A673 (cell line): ENCODE data around the gene CLDN8. TPM values are rescaled to one million over a fixed set of nuclear protein-coding genes. Genes with fewer than 3 reads are reported as not detected.
A peak's percentile ranks its signal among the peaks of the same experiment; 100 is the strongest.

Experiments used
- Bru-seq: library from RNA; stranded (reverse); fragments of 400-500 nt; gene quantifications from one replicate; lab custom pipeline; 2021; lab: Mats Ljungman, UMichigan
- BruChase-seq, 2 experiments: library from RNA; stranded (reverse); fragments of 400-500 nt; gene quantifications; one replicate each; lab custom pipeline; 2021; lab: Mats Ljungman, UMichigan
- BruUV-seq: library from RNA; stranded (reverse); fragments of 400-500 nt; replicated peaks from 2 replicates; lab custom pipeline; 2021; lab: Mats Ljungman, UMichigan
- CTCF ChIA-PET: fragments of 300-600 bp; sonication (Branson Sonifier 250); formaldehyde crosslinking; loops from one replicate; lab custom pipeline; 2022; ENCODE audit warnings: antibody characterized with exemption; lab: Charles Lee
- POLR2A ChIA-PET: fragments of 300-600 bp; sonication (Branson Sonifier 250); formaldehyde crosslinking; loops from one replicate; lab custom pipeline; 2022; ENCODE audit warnings: antibody characterized with exemption; ENCODE audit not compliant: low non-redundant PET; lab: Charles Lee
- DNase-seq: peaks from one replicate; pipeline ENCODE4 v3.0.0-alpha.2; 2015; ENCODE audit warnings: low spot score
- H3K27ac ChIP-seq: fragments of 200-600 bp; sonication (generic); 2 replicates; pipeline ENCODE4 v1.5.1; 2016; ENCODE audit warnings: mixed run types, low read depth, mild to moderate bottlenecking, mixed read lengths, antibody characterized with exemption, low read length; ENCODE audit not compliant: poor library complexity, severe bottlenecking
- H3K27me3 ChIP-seq: fragments of 200-600 bp; sonication (generic); replicated peaks from 2 replicates; pipeline ENCODE4 v1.6.1; 2017; ENCODE audit warnings: mixed run types, low read depth, mild to moderate bottlenecking, mixed read lengths, antibody characterized with exemption, low read length; ENCODE audit not compliant: insufficient read depth, poor library complexity
- H3K36me3 ChIP-seq: fragments of 200-600 bp; sonication (generic); 2 replicates; pipeline ENCODE4 v1.6.1; 2016; ENCODE audit warnings: mixed run types, mild to moderate bottlenecking, mixed read lengths, antibody characterized with exemption, low read length; ENCODE audit not compliant: insufficient read depth, poor library complexity, severe bottlenecking
- H3K4me1 ChIP-seq: fragments of 200-600 bp; sonication (generic); 2 replicates; pipeline ENCODE4 v1.6.1; 2017; ENCODE audit warnings: mixed run types, mild to moderate bottlenecking, mixed read lengths, antibody characterized with exemption, low read length; ENCODE audit not compliant: insufficient read depth, poor library complexity, severe bottlenecking
- H3K4me3 ChIP-seq: fragments of 200-600 bp; sonication (generic); 2 replicates; pipeline ENCODE4 v1.5.1; 2016; ENCODE audit warnings: low read depth, mixed run types, mild to moderate bottlenecking, mixed read lengths, low read length; ENCODE audit not compliant: poor library complexity, severe bottlenecking
- H3K9me3 ChIP-seq: fragments of 200-600 bp; sonication (generic); 2 replicates; pipeline ENCODE4 v1.6.1; 2016; ENCODE audit warnings: mixed run types, low read depth, mild to moderate bottlenecking, mixed read lengths, antibody characterized with exemption, low read length; ENCODE audit not compliant: poor library complexity, severe bottlenecking
- EZH2 ChIP-seq: fragments of 200-600 bp; sonication (generic); IDR thresholded peaks from 2 replicates; pipeline ENCODE4 v1.6.1; 2017; ENCODE audit warnings: borderline replicate concordance, low read depth, mild to moderate bottlenecking, mixed read lengths, antibody characterized with exemption, low read length; ENCODE audit not compliant: poor library complexity, severe bottlenecking
- intact Hi-C: fragments of 100-400 bp; cut with micrococcal nuclease; formaldehyde crosslinking; loops from one replicate; pipeline ENCODE4 v1.10.0; 2022; ENCODE audit not compliant: unreplicated experiment
- long read RNA-seq: library from polyadenylated mRNA; stranded (forward); transcript quantifications from one replicate; pipeline ENCODE4 v2.0.0, GENCODE V29; 2022
- total RNA-seq: library from RNA; stranded (reverse); gene quantifications from 2 replicates; pipeline ENCODE4 v1.2.3, GENCODE V29; 2021
- TF ChIP-seq, protein P1 (sequence below): fragments of 300-800, 200-600 bp; sonication (generic); conservative IDR thresholded peaks from 2 replicates; pipeline ENCODE4 v1.5.1; 2017; ENCODE audit warnings: low read depth, mild to moderate bottlenecking, antibody characterized with exemption, low read length, moderate library complexity, mixed read lengths

CLDN8 gene
- total RNA-seq (not detected in 2 replicates), Bru-seq, nascent RNA (not detected), BruChase-seq, experiment 1, labeled RNA remaining after a 2-hour chase (not detected), BruChase-seq, experiment 2, labeled RNA remaining after a 6-hour chase (not detected)
- long read RNA-seq: 0 reads

DNA sequence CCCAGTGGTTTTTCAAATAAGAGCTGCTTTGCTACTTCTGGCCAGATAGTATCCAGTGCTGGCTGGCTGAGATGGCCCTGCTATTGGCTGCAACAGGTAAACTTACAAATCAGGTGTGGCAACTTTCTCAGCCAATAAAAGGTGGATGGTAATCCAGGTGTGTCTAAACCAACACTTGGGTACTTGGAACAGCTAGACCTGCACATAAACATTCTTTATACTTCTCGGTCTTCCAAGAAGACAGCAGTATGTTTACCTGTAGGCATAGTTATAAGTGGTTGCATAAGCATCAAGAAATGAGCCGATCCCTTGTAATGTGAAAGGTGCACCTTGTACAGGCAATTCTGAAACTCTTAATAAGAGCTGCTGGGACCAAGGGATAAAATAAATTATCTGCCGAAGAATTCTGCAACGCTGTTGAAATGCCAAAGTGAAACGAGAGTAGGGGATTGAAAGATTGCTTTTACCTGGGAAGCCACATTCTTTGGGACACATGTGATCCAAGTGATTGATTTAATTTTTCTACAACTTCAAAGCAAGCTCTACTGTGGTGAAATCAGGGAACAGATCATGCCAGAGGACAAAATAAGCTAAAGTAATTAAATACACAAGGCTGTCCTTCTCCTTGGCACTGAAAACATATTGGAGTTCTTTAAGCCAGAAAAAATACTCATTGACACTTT lies at the start of gene CLDN8:
Gene CLDN8, minus strand, starts transcription at position 57 of the 683 bp plus-strand sequence. CDS start 172 bp downstream, outside the sequence.
- no peaks in the 10 kb centered on the region for H3K9me3 ChIP-seq

DNA sequence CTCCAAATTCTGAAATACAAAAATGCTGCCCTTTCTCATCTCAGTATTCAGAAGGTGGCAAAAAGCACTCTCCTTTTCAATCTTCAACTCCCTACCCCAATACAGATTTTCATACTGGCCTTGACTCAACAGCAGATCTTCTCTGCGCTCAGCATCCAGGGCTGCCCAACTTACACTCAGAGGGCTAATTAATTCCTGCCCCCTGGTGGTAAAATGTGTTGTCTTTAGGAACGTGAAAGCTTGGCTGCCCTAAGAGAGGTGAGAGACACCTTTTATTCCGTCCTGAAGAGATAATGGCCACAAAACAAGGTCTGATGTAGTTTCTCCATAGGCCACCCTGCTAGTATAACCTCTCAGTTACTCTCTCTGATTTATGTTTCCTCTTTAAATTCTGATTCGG lies 41.9 kb upstream of the CLDN8 start:
- no peak overlapping the region for H3K27ac ChIP-seq
- H3K4me1 ChIP-seq: no peaks in the 10 kb centered on the region
- peak; percentile 27 for DNase-seq
- H3K27me3 ChIP-seq: no peaks in the 10 kb centered on the region
- no peak overlapping the region for H3K4me3 ChIP-seq
- POLR2A ChIA-PET: interaction anchor here (0.6 kb wide), 1 partner anchor 37 kb away, joined by 4 read pairs; no protein-coding TSS in a partner anchor
- BruUV-seq: no TSS peak
- CTCF ChIA-PET: no interaction called here
- intact Hi-C loops: no loop called here
- H3K9me3 ChIP-seq: no peaks in the 10 kb centered on the region
- TF ChIP-seq, protein P1, sequence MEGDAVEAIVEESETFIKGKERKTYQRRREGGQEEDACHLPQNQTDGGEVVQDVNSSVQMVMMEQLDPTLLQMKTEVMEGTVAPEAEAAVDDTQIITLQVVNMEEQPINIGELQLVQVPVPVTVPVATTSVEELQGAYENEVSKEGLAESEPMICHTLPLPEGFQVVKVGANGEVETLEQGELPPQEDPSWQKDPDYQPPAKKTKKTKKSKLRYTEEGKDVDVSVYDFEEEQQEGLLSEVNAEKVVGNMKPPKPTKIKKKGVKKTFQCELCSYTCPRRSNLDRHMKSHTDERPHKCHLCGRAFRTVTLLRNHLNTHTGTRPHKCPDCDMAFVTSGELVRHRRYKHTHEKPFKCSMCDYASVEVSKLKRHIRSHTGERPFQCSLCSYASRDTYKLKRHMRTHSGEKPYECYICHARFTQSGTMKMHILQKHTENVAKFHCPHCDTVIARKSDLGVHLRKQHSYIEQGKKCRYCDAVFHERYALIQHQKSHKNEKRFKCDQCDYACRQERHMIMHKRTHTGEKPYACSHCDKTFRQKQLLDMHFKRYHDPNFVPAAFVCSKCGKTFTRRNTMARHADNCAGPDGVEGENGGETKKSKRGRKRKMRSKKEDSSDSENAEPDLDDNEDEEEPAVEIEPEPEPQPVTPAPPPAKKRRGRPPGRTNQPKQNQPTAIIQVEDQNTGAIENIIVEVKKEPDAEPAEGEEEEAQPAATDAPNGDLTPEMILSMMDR: peak; percentile 36
- TF ChIP-seq EZH2: no peak
- H3K36me3 ChIP-seq: no peaks in the 10 kb centered on the region

More for the DNA sequence above, at the start of gene CLDN8:
- ChIA-PET POLR2A (no interaction called here), CTCF (no interaction called here)
- Histone ChIP-seq H3K36me3 (no peaks in the 10 kb centered on the region), H3K27ac (no peak within 1 kb of the TSS), H3K4me1 (no peaks in the 10 kb centered on the region), H3K4me3 (no peak within 1 kb of the TSS), H3K27me3 (no peaks in the 10 kb centered on the region)
- DNase-seq: no peak
- intact Hi-C loops: no loop called here
- no TSS peak for BruUV-seq
- TF ChIP-seq EZH2: no peak
- TF ChIP-seq, protein P1: no peak

DNA sequence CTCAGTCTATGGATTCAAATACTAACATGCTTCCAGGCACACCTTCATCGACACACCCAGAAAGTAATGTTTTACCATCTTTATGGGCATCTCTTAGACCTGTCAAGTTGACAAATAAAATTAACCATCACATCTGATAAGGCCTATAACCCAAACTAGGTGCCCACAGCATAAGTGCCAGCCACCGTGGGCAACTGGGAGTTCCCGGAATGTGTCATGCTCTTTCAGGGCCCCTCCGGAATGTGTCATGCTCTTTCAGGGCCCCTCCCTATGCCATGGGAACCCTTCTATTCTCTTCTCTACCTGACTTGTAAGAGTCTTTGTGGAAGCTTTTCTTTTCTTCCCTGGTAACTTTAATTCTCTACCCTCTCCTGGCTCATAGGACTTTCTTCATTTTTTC lies 40.2 kb upstream of the CLDN8 start:
- Histone ChIP-seq H3K9me3 (no peaks in the 10 kb centered on the region), H3K27ac (no peak overlapping the region), H3K4me1 (no peaks in the 10 kb centered on the region), H3K4me3 (no peak overlapping the region), H3K27me3 (no peaks in the 10 kb centered on the region), H3K36me3 (no peaks in the 10 kb centered on the region)
- CTCF ChIA-PET: no interaction called here
- POLR2A ChIA-PET: no interaction called here
- TF ChIP-seq, protein P1: no peak
- no peak for TF ChIP-seq EZH2
- no peak for DNase-seq
- no TSS peak for BruUV-seq
- intact Hi-C loops: no loop called here
